COLO668 (cell line): Measurements from ENCODE around the gene PXMP2.
"Not testable (repeated sequence)": the region's sequence is repeated elsewhere in the genome, so short reads cannot be mapped to it uniquely, and the experiment has no call there.

Experiments
- DNase-seq: peaks from one replicate; lab custom pipeline; 2025; ENCODE audit not compliant: unreplicated experiment; lab: John Stamatoyannopoulos, UW

The PXMP2 gene

DNA sequence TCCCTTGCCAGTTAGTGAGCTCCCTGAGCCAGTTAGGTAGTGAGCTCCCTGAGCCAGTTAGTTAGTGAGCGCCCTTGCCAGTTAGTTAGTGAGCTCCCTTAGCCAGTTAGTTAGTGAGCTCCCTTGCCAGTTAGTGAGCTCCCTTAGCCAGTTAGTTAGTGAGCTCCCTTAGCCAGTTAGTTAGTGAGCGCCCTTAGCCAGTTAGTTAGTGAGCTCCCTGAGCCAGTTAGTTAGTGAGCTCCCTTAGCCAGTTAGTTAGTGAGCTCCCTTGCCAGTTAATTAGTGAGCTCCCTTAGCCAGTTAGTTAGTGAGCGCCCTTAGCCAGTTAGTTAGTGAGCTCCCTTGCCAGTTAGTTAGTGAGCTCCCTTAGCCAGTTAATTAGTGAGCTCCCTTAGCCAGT lies 4.6 kb downstream of the PXMP2 start:
- DNase-seq = not testable (repeated sequence)

DNA sequence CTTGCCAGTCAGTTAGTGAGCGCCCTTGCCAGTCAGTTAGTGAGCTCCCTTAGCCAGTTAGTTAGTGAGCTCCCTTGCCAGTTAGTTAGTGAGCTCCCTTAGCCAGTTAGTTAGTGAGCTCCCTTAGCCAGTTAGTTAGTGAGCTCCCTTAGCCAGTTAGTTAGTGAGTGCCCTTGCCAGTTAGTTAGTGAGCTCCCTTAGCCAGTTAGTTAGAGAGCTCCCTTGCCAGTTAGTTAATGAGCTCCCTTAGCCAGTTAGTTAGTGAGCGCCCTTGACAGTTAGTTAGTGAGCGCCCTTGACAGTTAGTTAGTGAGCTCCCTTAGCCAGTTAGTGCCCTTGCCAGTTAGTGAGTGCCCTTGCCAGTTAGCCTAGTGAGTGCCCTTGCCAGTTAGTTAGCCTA lies 7.5 kb downstream of the PXMP2 start:
- not testable (repeated sequence) for DNase-seq

DNA sequence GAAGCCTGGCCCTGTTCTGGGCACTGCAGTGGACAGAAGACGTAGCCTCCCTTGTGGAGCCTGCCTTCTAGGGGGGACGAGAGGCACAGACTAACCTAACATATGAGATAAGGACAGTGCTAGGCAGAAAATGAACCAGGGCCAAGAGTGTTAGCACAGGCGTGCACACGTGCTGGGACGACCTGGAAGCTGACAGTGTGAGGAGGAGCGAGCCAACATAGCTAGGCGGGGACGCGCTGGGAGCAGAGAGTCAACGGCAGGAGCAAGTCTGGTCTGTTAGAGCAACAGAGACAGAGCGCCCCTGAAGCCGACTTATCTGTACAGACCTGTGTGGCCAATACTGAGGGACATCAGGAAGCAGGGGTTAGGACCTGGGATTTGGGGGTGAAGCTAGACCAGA lies 8.0 kb downstream of the PXMP2 start:
- DNase-seq = no peak

DNA sequence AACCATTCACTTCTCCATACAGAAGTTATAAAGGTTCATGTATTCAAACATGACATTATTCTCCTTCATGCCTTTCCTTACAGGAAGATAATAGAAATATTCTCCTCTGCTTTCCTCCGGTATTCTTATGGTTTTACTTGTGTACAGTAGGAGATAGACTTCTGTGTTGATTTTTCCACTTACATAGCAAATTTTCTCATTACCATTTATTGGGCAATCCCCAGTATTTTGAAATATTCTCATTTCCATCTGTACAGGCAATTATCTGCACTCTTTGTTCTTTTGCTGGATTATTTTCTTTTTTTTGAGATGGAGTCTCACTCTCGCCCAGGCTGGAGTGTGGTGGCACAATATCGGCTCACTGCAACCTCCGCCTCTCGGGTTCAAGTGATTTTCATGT lies 11.0 kb downstream of the PXMP2 start:
- no peak for DNase-seq

DNA sequence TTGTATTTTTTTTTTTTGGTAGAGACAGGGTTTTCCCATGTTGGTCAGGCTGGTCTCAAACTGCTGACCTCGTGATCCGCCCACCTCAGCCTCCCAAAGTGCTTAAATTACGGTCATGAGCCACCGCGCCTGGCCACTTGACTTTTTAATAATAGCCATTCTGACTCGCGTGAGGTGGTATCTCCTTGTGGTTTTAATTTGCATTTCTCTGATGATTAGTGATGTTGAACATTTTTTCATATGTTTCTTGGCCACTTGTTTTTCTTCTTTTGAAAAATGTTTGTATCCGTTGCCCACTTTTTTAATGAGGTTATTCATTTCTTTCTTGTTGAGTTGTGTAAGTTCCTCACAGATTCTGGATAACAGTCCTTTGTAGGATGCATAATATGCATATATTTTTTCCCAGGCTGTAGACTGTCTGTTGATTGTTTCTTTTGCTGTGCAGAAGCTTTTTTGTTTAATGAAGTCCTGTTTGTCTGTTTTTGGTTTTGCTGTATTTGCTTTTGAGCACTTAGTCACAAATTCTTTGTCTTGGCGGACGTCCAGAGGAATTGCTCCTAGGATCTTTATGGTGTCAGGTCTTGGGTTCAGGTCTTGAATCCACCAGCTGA lies 12.9 kb downstream of the PXMP2 start:
- DNase-seq = no peak

DNA sequence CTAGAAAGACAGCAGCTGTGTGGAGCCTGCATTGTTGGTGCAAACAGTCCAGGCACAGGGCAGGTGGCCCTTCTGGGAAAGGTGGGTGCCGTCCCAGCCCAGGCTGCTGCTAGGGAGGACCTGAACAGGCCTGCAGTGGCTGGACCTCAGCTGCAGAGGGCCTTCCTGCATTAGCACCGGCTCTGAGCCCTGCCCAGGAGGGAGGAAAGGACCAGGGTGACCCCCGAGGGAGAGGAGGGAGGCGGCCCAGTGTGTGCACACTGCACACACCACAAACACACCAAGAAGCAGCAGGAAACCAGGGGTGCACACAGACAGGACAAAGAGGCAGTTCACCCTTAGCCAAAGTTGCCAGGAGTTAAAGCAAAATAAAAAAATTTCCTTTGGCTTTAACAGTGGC lies 15.3 kb downstream of the PXMP2 start:
- DNase-seq = no peak

DNA sequence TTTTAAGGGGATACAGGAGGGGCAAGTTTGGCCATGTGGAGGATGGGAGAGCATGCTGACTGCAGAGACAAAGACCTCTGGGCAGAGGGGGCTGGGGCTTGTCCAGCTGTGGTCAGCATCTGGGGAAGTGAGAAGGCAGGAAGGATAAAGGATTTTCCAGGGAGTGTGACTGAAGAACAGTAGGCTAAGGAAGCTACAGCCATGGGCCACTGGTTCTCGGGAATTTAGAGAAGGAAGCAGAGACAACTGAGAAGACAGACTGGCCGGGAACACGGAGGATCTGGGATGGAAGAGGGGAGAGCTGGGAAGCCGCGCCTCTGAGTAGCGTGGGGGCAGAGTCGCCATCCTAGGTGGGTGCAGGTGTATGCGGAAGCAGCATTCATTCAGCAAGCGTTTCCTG lies 16.3 kb downstream of the PXMP2 start:
- no peak for DNase-seq

DNA sequence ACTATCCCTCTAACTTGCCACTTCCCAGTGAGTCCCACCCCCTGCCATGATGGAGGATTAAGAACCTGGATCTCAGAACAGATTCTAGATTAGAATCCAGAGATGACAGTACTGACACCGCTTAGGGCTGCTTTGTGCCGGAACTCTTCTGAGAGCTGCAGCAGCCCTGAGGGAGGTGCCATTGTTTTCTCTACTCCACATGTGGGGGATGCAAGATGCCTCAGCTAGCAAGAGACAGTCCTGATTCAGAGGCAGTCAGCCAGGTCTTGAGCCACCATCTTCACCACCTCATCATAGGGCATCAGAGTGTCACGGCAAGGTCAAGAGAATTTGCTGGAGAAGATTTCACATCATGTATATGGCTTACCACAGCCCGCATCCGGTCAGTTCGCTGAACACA lies 19.9 kb downstream of the PXMP2 start:
- DNase-seq = no peak

DNA sequence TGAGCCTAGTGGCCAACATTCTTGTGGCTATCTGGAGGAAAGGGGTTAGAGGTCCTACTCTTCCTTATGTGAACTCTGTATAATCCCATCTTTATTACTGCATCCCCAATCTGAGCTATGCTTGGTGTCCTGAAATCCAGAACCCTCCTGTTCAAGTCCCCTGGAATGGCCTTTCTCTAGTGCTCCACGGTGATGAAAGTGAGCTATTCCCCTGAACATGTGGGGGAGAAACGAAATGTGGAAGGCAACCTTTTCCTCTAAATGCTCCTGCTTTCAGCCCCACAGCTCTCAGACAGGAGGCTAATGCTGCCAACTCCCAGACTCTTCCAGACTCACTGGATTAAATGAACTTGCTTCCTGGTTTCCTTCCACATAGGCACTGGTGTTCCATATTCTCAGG lies 20.8 kb downstream of the PXMP2 start:
- no peak for DNase-seq

DNA sequence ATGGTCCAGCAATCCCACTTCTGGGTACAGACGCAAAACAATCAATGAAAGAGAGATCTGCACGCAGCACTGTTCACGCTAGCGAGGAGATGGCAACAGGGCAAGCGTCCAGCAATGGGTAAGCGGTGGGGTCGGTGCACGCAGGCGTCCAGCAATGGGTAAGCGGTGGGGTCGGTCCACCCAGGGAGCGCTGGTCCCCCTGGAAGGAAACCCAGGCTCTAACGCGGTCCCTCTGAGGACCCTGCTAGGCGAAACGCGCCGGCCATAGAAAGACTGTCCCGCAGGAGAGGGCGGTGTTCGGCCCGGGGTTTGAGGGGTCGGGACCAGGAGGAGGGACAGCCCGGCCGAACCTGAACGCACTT lies 22.6 kb downstream of the PXMP2 start:
- peak; percentile 30 for DNase-seq

DNA sequence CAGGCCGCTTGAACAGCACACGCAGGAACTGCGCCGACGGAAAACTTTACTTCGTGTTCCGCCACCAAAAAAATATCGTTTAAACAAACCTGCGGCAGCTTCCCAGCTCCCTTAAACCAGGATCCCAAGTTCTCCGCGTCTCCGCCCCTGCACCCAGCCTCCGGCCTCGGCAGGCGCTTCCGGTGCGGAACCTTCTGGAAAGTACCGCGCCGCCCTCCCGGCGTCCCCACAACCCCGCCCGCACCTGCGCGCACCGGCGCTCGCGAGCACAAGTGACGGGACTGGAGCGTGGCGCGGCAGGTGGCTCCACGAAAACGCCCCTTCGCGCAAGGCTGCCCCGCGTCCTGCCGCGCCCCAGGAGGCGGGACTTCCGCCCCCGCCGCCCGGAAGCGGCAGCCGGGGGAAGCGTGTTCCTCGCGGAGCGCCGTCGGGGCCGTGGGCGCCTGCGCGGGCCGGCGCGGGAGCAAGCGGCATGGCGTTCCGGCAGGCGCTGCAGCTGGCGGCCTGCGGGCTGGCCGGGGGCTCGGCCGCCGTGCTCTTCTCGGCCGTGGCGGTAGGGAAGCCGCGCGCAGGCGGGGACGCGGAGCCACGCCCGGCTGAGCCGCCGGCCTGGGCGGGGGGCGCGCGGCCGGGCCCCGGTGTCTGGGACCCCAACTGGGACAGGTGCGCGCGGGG lies 23.2 kb downstream of the PXMP2 start, which contains the start of gene PGAM5:
PGAM5 (plus strand) TSS at position 438 of the 675 bp plus-strand sequence; CDS start at position 473, 35 bp downstream.
- peak; percentile 93 for DNase-seq

DNA sequence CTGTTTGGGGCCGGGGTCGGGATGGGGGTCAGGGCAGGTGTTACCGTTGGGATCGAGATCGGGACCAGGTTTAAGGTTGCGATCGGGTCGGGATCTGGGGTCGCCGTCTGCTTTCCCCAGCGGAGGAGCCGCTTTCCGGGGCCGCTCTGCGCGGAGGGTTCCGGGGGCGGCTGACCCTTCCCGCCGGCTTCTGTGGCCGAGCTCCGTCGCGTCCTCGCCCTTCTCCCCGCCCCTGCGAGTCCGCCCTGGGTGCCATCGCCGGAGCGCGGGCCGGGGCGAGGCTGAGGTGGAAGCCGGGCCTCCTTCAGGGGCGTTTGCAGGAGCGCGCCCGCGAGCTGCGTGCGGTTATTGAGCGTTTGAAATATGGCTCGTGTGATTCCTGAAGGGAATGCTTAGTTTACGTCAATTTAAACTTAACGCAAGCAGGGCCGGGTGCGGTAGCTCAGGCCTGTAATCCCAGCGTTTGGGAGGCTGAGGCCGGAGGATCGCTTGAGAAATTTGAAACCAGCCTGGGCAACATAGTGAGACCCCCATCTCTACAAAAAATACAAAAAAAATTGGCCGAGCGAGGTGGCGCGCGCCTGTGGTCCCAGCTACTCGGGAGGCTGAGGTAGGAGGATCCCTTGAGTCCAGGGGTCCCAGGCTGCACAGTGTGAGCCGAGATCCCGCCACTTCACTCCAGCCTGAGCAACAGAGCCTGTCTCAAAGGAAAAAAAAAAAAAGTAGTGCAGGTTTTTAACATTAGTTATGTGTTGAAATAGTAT lies 23.9 kb downstream of the PXMP2 start:
- peak; percentile 34 for DNase-seq

DNA sequence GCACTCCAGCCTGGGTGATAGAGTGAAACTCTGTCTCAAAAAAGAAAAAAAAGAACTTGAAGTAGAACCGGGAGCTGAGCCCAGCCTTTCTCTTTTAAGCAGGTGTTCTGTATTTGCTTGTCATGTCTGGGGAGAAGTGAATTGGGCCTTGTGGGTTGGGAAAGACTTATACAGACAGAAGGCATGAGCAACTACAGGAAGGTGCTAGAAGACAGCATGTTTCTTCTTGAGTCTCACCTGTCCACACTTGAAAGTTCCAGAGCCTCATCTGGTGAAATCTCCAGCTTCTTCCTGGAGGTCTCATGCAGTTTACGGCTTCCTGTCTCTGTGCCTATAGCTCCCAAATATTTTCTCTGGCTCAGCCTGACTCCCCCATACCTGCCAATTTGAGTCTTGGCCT lies 25.7 kb downstream of the PXMP2 start:
- DNase-seq = no peak

DNA sequence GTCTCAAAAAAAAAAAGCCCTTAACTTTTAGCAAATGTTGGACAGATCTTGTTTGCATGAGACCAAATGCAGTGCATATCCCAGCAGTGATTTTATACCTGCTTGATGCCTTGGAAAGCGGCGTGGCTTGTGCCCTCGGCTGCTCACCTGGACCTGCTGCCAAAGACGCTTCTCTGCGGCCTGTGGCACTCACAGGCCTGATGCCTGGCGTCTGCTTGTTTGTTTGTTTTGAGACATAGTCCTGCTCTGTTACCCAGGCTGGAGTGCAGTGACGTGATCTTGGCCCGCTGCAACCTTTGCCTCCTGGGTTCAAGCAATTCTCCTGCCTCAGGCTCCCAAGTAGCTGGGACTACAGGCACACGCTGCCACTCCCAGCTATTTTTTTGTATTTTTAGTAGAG lies 28.5 kb downstream of the PXMP2 start:
- no peak for DNase-seq

DNA sequence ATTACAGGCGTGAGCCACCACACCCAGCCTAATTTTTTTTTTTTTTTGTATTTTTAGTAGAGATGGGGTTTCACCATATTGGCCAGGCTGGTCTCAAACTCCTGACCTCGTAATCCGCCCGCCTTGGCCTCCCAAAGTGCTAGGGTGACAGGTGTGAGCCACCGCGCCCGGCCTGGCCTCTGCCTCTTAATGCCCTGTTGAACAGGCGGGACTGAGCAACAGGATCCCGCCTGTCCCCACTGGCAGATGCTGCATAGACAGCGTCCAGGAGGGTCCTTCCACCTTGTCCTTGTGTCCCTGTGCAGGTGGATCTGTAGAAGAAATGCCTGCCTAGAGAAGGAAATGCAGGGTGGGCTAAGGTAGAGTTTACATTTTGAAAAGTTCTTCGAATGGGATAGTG lies 29.0 kb downstream of the PXMP2 start:
- DNase-seq = no peak

DNA sequence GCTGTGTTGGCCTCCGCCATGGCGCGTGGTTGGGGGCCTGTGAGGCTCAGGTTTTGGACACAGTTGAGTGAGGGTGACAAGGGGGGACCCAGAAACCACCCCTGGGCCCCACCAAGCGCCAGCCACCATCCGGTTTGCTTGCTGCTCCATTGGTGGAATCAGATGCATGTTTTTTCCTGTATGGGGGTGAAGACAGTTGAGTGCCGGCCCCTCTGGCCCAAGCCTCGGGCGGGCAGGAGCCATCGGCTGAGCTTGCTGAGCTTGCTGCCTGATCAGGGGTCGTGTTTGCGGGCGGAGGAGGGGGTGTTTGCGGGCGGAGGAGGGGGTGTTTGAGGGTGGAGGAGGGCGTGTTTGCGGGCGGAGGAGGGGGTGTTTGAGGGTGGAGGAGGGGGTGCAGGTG lies 29.6 kb downstream of the PXMP2 start:
- DNase-seq = no peak

DNA sequence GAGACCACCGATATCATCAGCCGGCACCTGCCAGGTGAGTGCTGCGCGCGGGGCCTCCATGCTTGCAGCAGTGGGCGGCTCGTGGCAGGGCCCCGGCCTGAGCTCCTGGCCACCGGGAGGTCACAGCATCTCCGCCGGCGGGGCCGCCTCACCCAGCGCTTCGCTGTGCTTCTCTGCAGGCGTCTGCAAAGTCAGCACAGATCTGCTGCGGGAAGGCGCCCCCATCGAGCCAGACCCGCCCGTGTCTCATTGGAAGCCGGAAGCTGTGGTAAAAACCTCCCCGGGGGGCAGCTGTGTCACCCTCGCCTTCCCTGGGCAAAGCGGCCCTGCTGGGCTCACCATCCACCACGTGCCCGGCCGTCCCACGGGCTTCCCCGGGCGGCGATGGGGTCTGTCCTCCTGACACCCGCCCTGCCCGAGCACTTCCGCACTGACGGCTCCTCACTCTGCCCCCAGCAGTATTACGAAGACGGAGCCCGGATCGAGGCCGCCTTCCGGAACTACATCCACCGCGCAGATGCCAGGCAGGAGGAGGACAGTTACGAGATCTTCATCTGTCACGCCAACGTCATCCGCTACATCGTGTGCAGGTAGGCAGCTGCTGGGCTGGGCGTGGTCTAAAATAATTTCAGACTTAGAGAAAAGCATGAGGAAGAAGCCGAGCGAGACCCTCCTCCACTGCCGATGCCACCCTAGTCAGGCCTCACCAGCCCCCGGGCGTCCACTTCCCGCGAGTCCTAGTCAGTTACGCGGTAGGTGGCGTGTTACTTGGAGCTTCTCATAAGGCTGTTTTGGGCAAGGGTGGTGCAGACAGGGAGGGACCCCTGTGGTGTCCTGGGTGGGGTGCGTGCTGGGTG lies 30.4 kb downstream of the PXMP2 start:
- no peak for DNase-seq

DNA sequence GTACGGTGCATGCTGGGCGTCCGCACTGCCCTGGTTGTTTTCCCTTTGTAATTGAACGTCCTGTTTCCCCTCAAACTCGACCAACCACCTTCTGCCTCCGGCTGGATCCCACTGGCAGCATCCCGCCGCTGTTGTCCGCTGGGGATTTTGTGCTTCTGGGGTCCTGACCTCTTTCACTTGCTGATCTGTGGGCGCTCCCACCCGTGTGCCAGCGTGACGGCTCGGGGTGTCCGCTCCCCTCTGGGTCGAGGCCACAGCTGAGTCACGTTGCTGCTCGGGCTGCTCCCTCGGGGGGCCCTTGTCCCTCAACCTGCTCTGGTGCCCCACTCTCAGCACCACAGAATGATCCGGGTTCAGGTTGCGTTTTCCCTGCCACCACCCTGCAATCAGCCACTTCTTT lies 31.3 kb downstream of the PXMP2 start:
- DNase-seq = no peak

DNA sequence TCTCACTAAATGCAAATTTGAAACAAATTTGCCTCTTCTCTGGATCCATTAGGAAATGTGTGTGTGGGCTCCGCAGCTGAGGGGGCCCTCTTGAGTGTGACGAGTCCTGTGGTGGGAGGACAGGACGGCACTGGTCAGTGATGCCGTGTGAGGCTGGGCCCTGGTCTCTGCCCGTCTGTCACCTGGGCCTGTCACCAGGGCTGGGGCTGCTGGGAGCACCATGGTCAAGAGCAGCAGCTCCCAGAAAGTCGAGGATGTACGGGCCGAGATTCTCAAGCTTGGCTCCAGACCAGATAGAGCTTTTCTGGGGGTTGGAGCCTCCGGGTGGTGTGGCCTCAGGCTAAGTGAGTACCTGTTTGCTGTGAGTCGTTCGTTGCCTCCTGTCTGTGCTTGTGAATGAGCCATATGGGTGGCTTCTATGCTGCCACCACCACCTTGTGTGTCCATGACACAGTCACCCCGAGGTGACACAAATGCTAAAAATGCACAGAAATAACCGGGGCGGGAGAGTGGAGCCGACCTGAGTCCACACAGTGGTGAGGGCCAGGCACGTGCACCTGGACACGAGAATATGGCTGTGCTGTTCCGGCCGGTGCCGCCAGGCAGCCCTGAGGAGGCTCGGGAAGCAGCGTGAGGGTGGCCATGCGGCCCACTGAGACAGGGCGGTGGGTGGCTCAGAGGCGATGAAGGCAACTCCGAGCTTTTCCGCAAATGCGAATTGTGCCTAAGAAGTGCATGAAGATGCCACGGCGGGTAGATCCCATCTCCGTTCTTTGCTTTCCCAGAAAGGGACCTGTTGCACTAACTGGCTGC lies 32.0 kb downstream of the PXMP2 start:
- no peak for DNase-seq

DNA sequence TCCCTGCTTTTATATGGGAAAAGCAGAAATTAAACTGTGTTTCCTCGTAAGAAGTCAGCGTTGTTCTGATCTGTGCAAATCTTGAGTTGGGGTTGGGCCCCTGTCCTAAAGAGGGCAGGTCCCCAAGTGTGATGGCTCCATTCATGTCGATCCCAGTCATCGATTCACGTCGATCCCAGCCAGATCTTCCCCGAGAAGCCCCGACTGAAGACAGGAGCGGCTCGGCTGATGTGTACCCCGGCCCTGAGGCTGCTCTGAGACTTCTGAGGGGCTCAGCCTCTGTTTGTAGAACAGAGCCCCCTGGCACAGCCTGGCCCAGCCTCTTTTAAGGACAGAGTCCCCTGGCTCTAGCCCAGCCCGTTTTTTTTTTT lies 32.6 kb downstream of the PXMP2 start:
- DNase-seq = no peak
